NCI-H82 treated with DMSO at 0.1 percent for 48 hours (cell line): ENCODE results near the gene DDAH2.
"Not testable (repeated sequence)": the region's sequence is repeated elsewhere in the genome, so short reads cannot be mapped to it uniquely, and the experiment has no call there.

ENCODE experiments used
- DNase-seq: peaks from one replicate; lab custom pipeline; 2025; ENCODE audit not compliant: unreplicated experiment; lab: John Stamatoyannopoulos, UW

The DDAH2 gene

GRCh38 chr6:31715022-31715958 is 13.8 kb downstream of the DDAH2 start, which contains the start of gene LY6G6D:
Gene LY6G6D (plus strand): TSS chr6:31715348. CDS start chr6:31715356, 8 bp downstream.
- no peak for DNase-seq

GRCh38 chr6:31713991-31714684 is 15.0 kb downstream of the DDAH2 start:
- DNase-seq, result no peak

- no peak for DNase-seq
Measured at GRCh38 chr6:31713465-31713864, 15.6 kb downstream of the DDAH2 start.

- no peak for DNase-seq
Measured at GRCh38 chr6:31712296-31712695, 16.8 kb downstream of the DDAH2 start.

- no peak for DNase-seq
Measured at GRCh38 chr6:31711233-31711632, 17.9 kb downstream of the DDAH2 start.

GRCh38 chr6:31710523-31711219 is 18.4 kb downstream of the DDAH2 start:
- DNase-seq, result no peak

- DNase-seq, result not testable (repeated sequence)
Measured at GRCh38 chr6:31709157-31709556, 19.9 kb downstream of the DDAH2 start.

GRCh38 chr6:31708224-31708623 is 20.9 kb downstream of the DDAH2 start:
- no peak for DNase-seq

- DNase-seq, result no peak
Measured at GRCh38 chr6:31707701-31708100, 21.4 kb downstream of the DDAH2 start.

GRCh38 chr6:31706599-31706998 is 22.5 kb downstream of the DDAH2 start, which contains the start of gene LY6G6F:
Gene LY6G6F (plus strand): TSS chr6:31706866. CDS start chr6:31706907, 41 bp downstream.
- no peak for DNase-seq

- DNase-seq, result no peak
Measured at GRCh38 chr6:31705931-31706330, 23.2 kb downstream of the DDAH2 start.

- peak; percentile 89 for DNase-seq
Measured at GRCh38 chr6:31702819-31703716, 26.0 kb downstream of the DDAH2 start, which contains the start of gene ABHD16A. Gene ABHD16A (minus strand): TSS chr6:31703324. CDS start chr6:31703281, 43 bp downstream.

GRCh38 chr6:31702405-31702818 is 26.7 kb downstream of the DDAH2 start:
- DNase-seq, result no peak

- DNase-seq, result no peak
Measured at GRCh38 chr6:31701666-31702404, 27.3 kb downstream of the DDAH2 start.

GRCh38 chr6:31700740-31701401 is 28.2 kb downstream of the DDAH2 start:
- no peak for DNase-seq

- DNase-seq, result no peak
Measured at GRCh38 chr6:31697555-31697954, 31.5 kb downstream of the DDAH2 start.

GRCh38 chr6:31693535-31693934 is 35.6 kb downstream of the DDAH2 start:
- no peak for DNase-seq

- DNase-seq, result no peak
Measured at GRCh38 chr6:31692886-31693285, 36.2 kb downstream of the DDAH2 start.

GRCh38 chr6:31692353-31692752 is 36.7 kb downstream of the DDAH2 start:
- DNase-seq, result no peak
